Caki2 (cell line): Measurements from ENCODE around the gene TNFRSF6B. TPM values are rescaled to one million over a fixed set of nuclear protein-coding genes. Genes with fewer than 3 reads are reported as not detected.

Experiments used
- DNase-seq: peaks from one replicate; pipeline ENCODE4 v3.0.0-alpha.2; 2015; ENCODE audit warnings: low read depth
- in situ Hi-C: cut with HindIII; loops from 2 replicates; pipeline ENCODE4 v1.10.0; 2016; ENCODE audit warnings: low sequenced_read_pairs, low pct_unique_long_range_greater_than_20kb, mixed read lengths
- total RNA-seq: library from RNA; depleted of rRNA; stranded (reverse); fragments of >200 nt; shearing (Covaris generic); gene quantifications from 2 replicates; pipeline ENCODE4 v1.2.3, GENCODE V29; 2014; ENCODE audit warnings: low replicate concordance; rRNA removed

The TNFRSF6B gene
- total RNA-seq, 1 experiment from 2014 or later = not detected

- DNase-seq = peak; percentile 96
- in situ Hi-C loops = no loop called here
Observed at GRCh38 chr20:63740627-63741353, 44.3 kb downstream of the TNFRSF6B start.

- DNase-seq = no peak
- in situ Hi-C loops = no loop called here
Observed at GRCh38 chr20:63741354-63741675, 44.9 kb downstream of the TNFRSF6B start.

GRCh38 chr20:63741676-63742380 lies 45.4 kb downstream of the TNFRSF6B start:
- in situ Hi-C loops = no loop called here
- DNase-seq = no peak

DNA sequence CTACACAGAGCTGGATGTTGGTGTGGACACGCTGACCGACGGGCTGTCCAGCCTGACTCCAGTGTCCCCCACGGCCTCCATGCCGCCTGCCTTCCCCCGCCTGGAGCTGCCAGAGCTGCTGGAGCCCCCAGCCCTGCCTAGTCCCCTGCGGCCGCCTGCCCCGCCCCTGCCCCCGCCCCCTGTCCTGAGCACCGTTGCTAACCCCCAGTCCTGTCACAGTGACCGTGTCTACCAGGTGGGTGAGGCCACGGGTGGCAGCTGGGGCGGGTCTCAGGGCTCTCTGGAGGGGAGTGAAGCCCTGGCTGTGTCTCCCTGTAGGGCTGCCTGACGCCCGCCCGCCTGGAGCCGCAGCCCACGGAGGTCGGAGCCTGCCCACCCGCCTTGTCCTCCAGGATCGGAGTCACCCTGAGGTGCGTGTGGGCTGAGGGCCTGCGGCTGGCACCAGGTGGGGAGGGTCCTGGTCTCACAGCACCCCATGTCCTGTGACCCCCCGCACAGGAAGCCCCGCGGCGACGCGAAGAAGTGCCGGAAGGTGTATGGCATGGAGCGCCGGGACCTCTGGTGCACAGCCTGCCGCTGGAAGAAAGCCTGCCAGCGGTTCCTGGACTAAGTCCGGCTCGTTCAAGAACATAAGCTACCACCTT lies 46.1 kb downstream of the TNFRSF6B start:
- DNase-seq = no peak
- in situ Hi-C loops = no loop called here

- in situ Hi-C loops = no loop called here
- no peak for DNase-seq
Observed at GRCh38 chr20:63743210-63743970, 46.9 kb downstream of the TNFRSF6B start.

DNA sequence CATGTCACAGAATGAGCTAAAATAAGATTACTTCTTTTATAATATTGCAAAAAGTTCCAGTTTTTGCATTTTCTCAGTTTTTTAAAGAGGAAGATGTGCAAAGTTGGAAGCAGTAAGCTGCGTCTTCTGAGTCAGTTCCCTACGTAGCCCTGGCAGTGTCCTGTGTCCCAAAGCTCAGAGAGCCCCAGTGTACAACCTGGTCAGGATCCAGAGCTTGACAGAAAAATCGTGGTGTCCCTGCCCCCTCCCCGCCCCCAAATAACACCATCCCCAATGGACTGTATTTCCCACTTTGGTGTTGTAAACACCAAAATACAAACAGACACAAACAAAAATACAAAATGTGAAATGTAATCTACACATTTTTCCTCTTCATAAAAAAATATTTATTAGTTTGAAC lies 47.7 kb downstream of the TNFRSF6B start:
- in situ Hi-C loops = no loop called here
- DNase-seq = no peak

DNA sequence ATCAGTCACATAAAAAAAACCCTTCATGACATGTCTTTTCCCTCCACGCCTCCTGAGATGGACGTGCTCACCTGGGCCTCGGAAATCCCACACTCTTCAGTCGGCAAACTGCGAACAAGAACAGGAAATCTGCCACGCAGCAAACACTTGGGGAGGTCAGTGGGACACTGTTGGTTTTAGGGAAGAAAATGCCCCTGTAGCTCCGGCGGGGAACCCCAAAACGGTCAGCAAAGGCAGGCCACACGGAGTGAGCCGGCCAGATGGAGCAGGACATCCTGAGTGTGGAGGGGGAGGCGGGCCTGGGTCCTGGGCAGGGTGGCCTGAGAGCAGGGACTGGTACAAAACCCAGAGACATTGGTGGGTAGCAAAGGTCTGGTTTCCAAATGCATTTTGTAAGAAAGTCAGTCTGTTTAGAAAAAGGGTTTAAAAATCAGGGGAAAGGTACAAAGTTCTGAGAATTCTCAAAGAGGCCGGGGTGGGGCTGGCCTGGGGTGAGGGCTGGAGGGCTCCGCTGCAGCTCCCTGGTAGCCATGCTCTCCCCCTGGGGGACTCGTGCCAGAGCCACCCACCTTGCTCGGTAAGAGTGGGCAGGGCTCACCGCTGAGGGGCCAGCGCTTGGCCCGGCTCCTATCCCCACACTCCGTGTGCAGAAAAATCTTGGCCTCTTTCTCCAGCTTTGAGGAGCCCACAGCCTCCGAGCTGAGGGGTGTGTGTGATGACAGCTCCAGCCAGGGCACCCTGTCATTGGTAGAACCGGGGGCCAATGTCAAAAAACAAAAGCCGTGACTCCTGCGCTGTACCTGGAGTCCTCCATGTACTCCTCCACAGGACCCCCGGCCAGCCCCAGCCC lies 48.3 kb downstream of the TNFRSF6B start:
- no peak for DNase-seq
- in situ Hi-C loops = no loop called here

- DNase-seq = no peak
- in situ Hi-C loops = no loop called here
Observed at GRCh38 chr20:63745424-63745805, 49.0 kb downstream of the TNFRSF6B start.

DNA sequence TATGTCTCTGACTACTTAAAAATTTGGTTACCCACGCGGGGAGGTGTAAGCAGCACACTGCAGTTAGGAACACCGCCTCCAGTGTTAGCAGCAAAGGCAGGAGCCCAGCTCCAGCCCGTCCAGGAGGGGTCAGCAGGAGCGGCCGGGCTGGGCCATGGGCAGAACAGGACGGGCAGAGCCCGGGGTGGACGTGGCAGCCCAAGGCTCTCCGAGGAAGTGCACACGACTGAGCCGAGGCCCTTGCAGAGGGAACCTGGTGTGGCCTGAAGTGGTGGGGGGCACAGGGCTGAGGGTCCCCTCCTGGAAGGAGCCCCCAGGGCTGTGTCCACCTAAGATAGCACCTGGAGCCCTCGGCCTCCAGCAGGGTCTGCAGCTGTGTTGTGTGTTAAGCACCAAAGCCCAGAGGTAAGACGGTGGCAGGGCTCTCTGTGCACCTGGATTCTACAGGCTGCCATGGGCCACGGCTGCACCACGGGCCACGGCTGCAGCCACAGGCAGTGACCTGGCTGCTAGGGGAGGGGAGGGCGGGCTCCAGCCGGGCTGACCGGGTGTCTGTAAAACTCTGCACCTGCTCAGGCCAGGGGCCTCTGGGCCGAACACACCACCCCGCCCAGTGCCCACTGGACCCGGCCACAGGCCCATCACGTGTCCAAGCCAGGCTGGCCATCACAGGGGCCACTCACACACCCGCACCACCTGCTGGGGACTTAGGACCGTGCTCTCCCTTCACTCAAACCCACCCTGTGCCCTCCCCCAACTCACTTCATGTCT lies 49.7 kb downstream of the TNFRSF6B start:
- in situ Hi-C loops = no loop called here
- no peak for DNase-seq

GRCh38 chr20:63746751-63747315 lies 50.4 kb downstream of the TNFRSF6B start:
- in situ Hi-C loops = no loop called here
- DNase-seq = no peak

GRCh38 chr20:63747622-63748069 lies 51.2 kb downstream of the TNFRSF6B start:
- in situ Hi-C loops = no loop called here
- DNase-seq = no peak

Other genes starting within 250 kb of the TNFRSF6B start
- 10.0 TPM in 1 of 2 replicates, not detected in the other for gene KCNQ2, start 224.0 kb upstream of the TNFRSF6B start, total RNA-seq
- 249 and 281 TPM in 2 replicates for gene EEF1A2, start 197.6 kb upstream of the TNFRSF6B start, total RNA-seq
- 35.9 and 103 TPM in 2 replicates for gene PPDPF, start 175.9 kb upstream of the TNFRSF6B start, total RNA-seq
- 3.2 and 4.4 TPM in 2 replicates for gene PTK6, start 159.3 kb upstream of the TNFRSF6B start, total RNA-seq
- gene SRMS, start 148.9 kb upstream of the TNFRSF6B start, total RNA-seq = not detected in 2 replicates
- gene FNDC11, start 142.5 kb upstream of the TNFRSF6B start, total RNA-seq = 1.1 and 8.2 TPM in 2 replicates
- gene HELZ2, start 122.4 kb upstream of the TNFRSF6B start, total RNA-seq = 26.3 and 30.3 TPM in 2 replicates
- 9.6 and 18.1 TPM in 2 replicates for gene GMEB2, start 69.6 kb upstream of the TNFRSF6B start, total RNA-seq
- gene STMN3, start 43.2 kb upstream of the TNFRSF6B start, total RNA-seq = 70.6 and 73.0 TPM in 2 replicates
- 12.5 and 13.6 TPM in 2 replicates for gene RTEL1, start 38.3 kb upstream of the TNFRSF6B start, total RNA-seq
- gene ARFRP1, start 11.3 kb downstream of the TNFRSF6B start, total RNA-seq = 57.0 and 69.7 TPM in 2 replicates
- gene ZGPAT, start 11.4 kb downstream of the TNFRSF6B start, total RNA-seq = 44.3 and 49.9 TPM in 2 replicates
- gene LIME1, start 40.0 kb downstream of the TNFRSF6B start, total RNA-seq = 6.0 and 17.5 TPM in 2 replicates
- gene SLC2A4RG, start 43.1 kb downstream of the TNFRSF6B start, total RNA-seq = 166 and 300 TPM in 2 replicates
- gene ZBTB46, start 134.6 kb downstream of the TNFRSF6B start, total RNA-seq = 9.6 and 10.4 TPM in 2 replicates
- gene ABHD16B, start 164.8 kb downstream of the TNFRSF6B start, total RNA-seq = not detected in 2 replicates
- 189 TPM in 2 replicates for gene TPD52L2, start 168.6 kb downstream of the TNFRSF6B start, total RNA-seq
- gene DNAJC5, start 198.5 kb downstream of the TNFRSF6B start, total RNA-seq = 60.9 and 69.2 TPM in 2 replicates